ENCODE measurements around the gene ARHGAP15. TPM values are rescaled to one million over a fixed set of nuclear protein-coding genes. Genes with fewer than 3 reads are reported as not detected.

The ARHGAP15 gene
- total RNA-seq, 1 donor from 2014 or later = 54.1 TPM

GRCh38 chr2:143390171-143390570 is 261.0 kb downstream of the ARHGAP15 start:
- Mint-ChIP-seq H3K27ac (no peak overlapping the region), H3K9me3 (no peaks in the 10 kb centered on the region), H3K27me3 (ENCODE audit: low read depth) (no peaks in the 10 kb centered on the region), H3K36me3 (ENCODE audit: low read depth) (peaks cover 17% of the 10 kb centered on the region), H3K4me1 (ENCODE audit: low read depth) (peaks cover 1% of the 10 kb centered on the region), H3K4me3 (ENCODE audit: low read depth) (no peak overlapping the region)
- DNase-seq (ENCODE audit: low spot score) = no peak
- intact Hi-C loops (cut with micrococcal nuclease) = loop anchor here (10.0 kb wide), 2 partner anchors 265 to 305 kb away; partner anchors contain the start of gene ARHGAP15

GRCh38 chr2:143392358-143392757 is 263.1 kb downstream of the ARHGAP15 start:
- no peak overlapping the region for H3K27ac Mint-ChIP-seq
- no peak for DNase-seq (ENCODE audit: low spot score)
- peaks cover 10% of the 10 kb centered on the region for H3K4me1 Mint-ChIP-seq (ENCODE audit: low read depth)
- H3K4me3 Mint-ChIP-seq (ENCODE audit: low read depth) = no peak overlapping the region
- intact Hi-C loops (cut with micrococcal nuclease) = loop anchor here (10.0 kb wide), 2 partner anchors 268 to 302 kb away; partner anchors contain the start of gene ARHGAP15
- H3K36me3 Mint-ChIP-seq (ENCODE audit: low read depth) = peaks cover 19% of the 10 kb centered on the region
- no peaks in the 10 kb centered on the region for H3K9me3 Mint-ChIP-seq
- no peaks in the 10 kb centered on the region for H3K27me3 Mint-ChIP-seq (ENCODE audit: low read depth)

GRCh38 chr2:143394062-143394461 is 264.8 kb downstream of the ARHGAP15 start:
- Mint-ChIP-seq H3K36me3 (ENCODE audit: low read depth) (peaks cover 19% of the 10 kb centered on the region), H3K4me3 (ENCODE audit: low read depth) (no peak overlapping the region), H3K9me3 (no peaks in the 10 kb centered on the region), H3K27ac (no peak overlapping the region), H3K4me1 (ENCODE audit: low read depth) (peaks cover 18% of the 10 kb centered on the region), H3K27me3 (ENCODE audit: low read depth) (no peaks in the 10 kb centered on the region)
- intact Hi-C loops (cut with micrococcal nuclease) = loop anchor here (10.0 kb wide), 2 partner anchors 269 to 301 kb away; partner anchors contain the start of gene ARHGAP15
- no peak for DNase-seq (ENCODE audit: low spot score)

- Mint-ChIP-seq H3K4me1 (ENCODE audit: low read depth) (peaks cover 17% of the 10 kb centered on the region), H3K4me3 (ENCODE audit: low read depth) (no peak overlapping the region), H3K36me3 (ENCODE audit: low read depth) (peaks cover 6% of the 10 kb centered on the region), H3K9me3 (no peaks in the 10 kb centered on the region), H3K27ac (no peak overlapping the region), H3K27me3 (ENCODE audit: low read depth) (no peaks in the 10 kb centered on the region)
- intact Hi-C loops (cut with micrococcal nuclease) = loop anchor here (10.0 kb wide), 2 partner anchors 273 to 297 kb away; partner anchors contain the start of gene ARHGAP15
- no peak for DNase-seq (ENCODE audit: low spot score)
These were observed 268.8 kb downstream of the ARHGAP15 start for GRCh38 chr2:143397884-143398614.

GRCh38 chr2:143398781-143399180 is 269.6 kb downstream of the ARHGAP15 start:
- Mint-ChIP-seq H3K4me3 (ENCODE audit: low read depth) (no peak overlapping the region), H3K4me1 (ENCODE audit: low read depth) (peaks cover 17% of the 10 kb centered on the region), H3K27ac (no peak overlapping the region), H3K9me3 (no peaks in the 10 kb centered on the region), H3K27me3 (ENCODE audit: low read depth) (no peaks in the 10 kb centered on the region), H3K36me3 (ENCODE audit: low read depth) (peaks cover 6% of the 10 kb centered on the region)
- no peak for DNase-seq (ENCODE audit: low spot score)
- intact Hi-C loops (cut with micrococcal nuclease) = loop anchor here (10.0 kb wide), 2 partner anchors 274 to 296 kb away; partner anchors contain the start of gene ARHGAP15

- Mint-ChIP-seq H3K9me3 (no peaks in the 10 kb centered on the region), H3K4me3 (ENCODE audit: low read depth) (no peak overlapping the region), H3K27me3 (ENCODE audit: low read depth) (no peaks in the 10 kb centered on the region), H3K27ac (no peak overlapping the region), H3K36me3 (ENCODE audit: low read depth) (peaks cover 3% of the 10 kb centered on the region), H3K4me1 (ENCODE audit: low read depth) (peaks cover 17% of the 10 kb centered on the region)
- intact Hi-C loops (cut with micrococcal nuclease) = loop anchor here (10.0 kb wide), 2 partner anchors 275 to 295 kb away; partner anchors contain the start of gene ARHGAP15
- no peak for DNase-seq (ENCODE audit: low spot score)
These were observed 270.4 kb downstream of the ARHGAP15 start for GRCh38 chr2:143399631-143400069.

- no peaks in the 10 kb centered on the region for H3K9me3 Mint-ChIP-seq
- H3K27me3 Mint-ChIP-seq (ENCODE audit: low read depth) = no peaks in the 10 kb centered on the region
- H3K27ac Mint-ChIP-seq = no peak overlapping the region
- no peaks in the 10 kb centered on the region for H3K36me3 Mint-ChIP-seq (ENCODE audit: low read depth)
- DNase-seq (ENCODE audit: low spot score) = no peak
- H3K4me3 Mint-ChIP-seq (ENCODE audit: low read depth) = no peak overlapping the region
- H3K4me1 Mint-ChIP-seq (ENCODE audit: low read depth) = peaks cover 14% of the 10 kb centered on the region
- intact Hi-C loops (cut with micrococcal nuclease) = no loop called here
These were observed 272.6 kb downstream of the ARHGAP15 start for GRCh38 chr2:143401861-143402260.

GRCh38 chr2:143402451-143402850 is 273.2 kb downstream of the ARHGAP15 start:
- intact Hi-C loops (cut with micrococcal nuclease) = no loop called here
- Mint-ChIP-seq H3K27ac (no peak overlapping the region), H3K4me1 (ENCODE audit: low read depth) (peaks cover 13% of the 10 kb centered on the region), H3K4me3 (ENCODE audit: low read depth) (no peak overlapping the region), H3K36me3 (ENCODE audit: low read depth) (no peaks in the 10 kb centered on the region), H3K9me3 (no peaks in the 10 kb centered on the region), H3K27me3 (ENCODE audit: low read depth) (no peaks in the 10 kb centered on the region)
- DNase-seq (ENCODE audit: low spot score) = no peak

GRCh38 chr2:143410082-143410897 is 281.1 kb downstream of the ARHGAP15 start:
- Mint-ChIP-seq H3K27me3 (ENCODE audit: low read depth) (no peaks in the 10 kb centered on the region), H3K27ac (no peak overlapping the region), H3K4me3 (ENCODE audit: low read depth) (no peak overlapping the region), H3K9me3 (no peaks in the 10 kb centered on the region), H3K4me1 (ENCODE audit: low read depth) (peaks cover 10% of the 10 kb centered on the region), H3K36me3 (ENCODE audit: low read depth) (peaks cover 4% of the 10 kb centered on the region)
- DNase-seq (ENCODE audit: low spot score) = no peak
- intact Hi-C loops (cut with micrococcal nuclease) = no loop called here

- peaks cover 10% of the 10 kb centered on the region for H3K4me1 Mint-ChIP-seq (ENCODE audit: low read depth)
- no peak overlapping the region for H3K27ac Mint-ChIP-seq
- no peak for DNase-seq (ENCODE audit: low spot score)
- intact Hi-C loops (cut with micrococcal nuclease) = no loop called here
- no peak overlapping the region for H3K4me3 Mint-ChIP-seq (ENCODE audit: low read depth)
- no peaks in the 10 kb centered on the region for H3K27me3 Mint-ChIP-seq (ENCODE audit: low read depth)
- no peaks in the 10 kb centered on the region for H3K9me3 Mint-ChIP-seq
- H3K36me3 Mint-ChIP-seq (ENCODE audit: low read depth) = peaks cover 6% of the 10 kb centered on the region
These were observed 286.4 kb downstream of the ARHGAP15 start for GRCh38 chr2:143415571-143415970.

- peaks cover 17% of the 10 kb centered on the region for H3K4me1 Mint-ChIP-seq (ENCODE audit: low read depth)
- no peaks in the 10 kb centered on the region for H3K9me3 Mint-ChIP-seq
- peaks cover 8% of the 10 kb centered on the region for H3K36me3 Mint-ChIP-seq (ENCODE audit: low read depth)
- H3K4me3 Mint-ChIP-seq (ENCODE audit: low read depth) = no peak overlapping the region
- no peak for DNase-seq (ENCODE audit: low spot score)
- no peaks in the 10 kb centered on the region for H3K27me3 Mint-ChIP-seq (ENCODE audit: low read depth)
- intact Hi-C loops (cut with micrococcal nuclease) = no loop called here
- H3K27ac Mint-ChIP-seq = no peak overlapping the region
These were observed 288.2 kb downstream of the ARHGAP15 start for GRCh38 chr2:143417428-143417827.

GRCh38 chr2:143420313-143420712 is 291.1 kb downstream of the ARHGAP15 start:
- no peak overlapping the region for H3K27ac Mint-ChIP-seq
- DNase-seq (ENCODE audit: low spot score) = no peak
- H3K9me3 Mint-ChIP-seq = no peaks in the 10 kb centered on the region
- peaks cover 26% of the 10 kb centered on the region for H3K4me1 Mint-ChIP-seq (ENCODE audit: low read depth)
- intact Hi-C loops (cut with micrococcal nuclease) = no loop called here
- H3K27me3 Mint-ChIP-seq (ENCODE audit: low read depth) = no peaks in the 10 kb centered on the region
- peaks cover 12% of the 10 kb centered on the region for H3K36me3 Mint-ChIP-seq (ENCODE audit: low read depth)
- H3K4me3 Mint-ChIP-seq (ENCODE audit: low read depth) = no peak overlapping the region

GRCh38 chr2:143422681-143423080 is 293.5 kb downstream of the ARHGAP15 start:
- no peaks in the 10 kb centered on the region for H3K9me3 Mint-ChIP-seq
- no peak for DNase-seq (ENCODE audit: low spot score)
- no peaks in the 10 kb centered on the region for H3K27me3 Mint-ChIP-seq (ENCODE audit: low read depth)
- intact Hi-C loops (cut with micrococcal nuclease) = no loop called here
- peaks cover 20% of the 10 kb centered on the region for H3K36me3 Mint-ChIP-seq (ENCODE audit: low read depth)
- H3K4me3 Mint-ChIP-seq (ENCODE audit: low read depth) = no peak overlapping the region
- no peak overlapping the region for H3K27ac Mint-ChIP-seq
- peaks cover 24% of the 10 kb centered on the region for H3K4me1 Mint-ChIP-seq (ENCODE audit: low read depth)

Measured in activated T-helper 2 cell treated with anti-CD3 and anti-CD28 coated beads, Interferon-gamma antibody, Interleukin-2, Interleukin-4, amounts not matched to agents 10 μg/mL and 5 μg/mL and 100 μg/mL, durations not matched to agents 14 hours and 24 hours and 36 hours (primary cell).